ENCODE data around the gene ULK1.

DNA sequence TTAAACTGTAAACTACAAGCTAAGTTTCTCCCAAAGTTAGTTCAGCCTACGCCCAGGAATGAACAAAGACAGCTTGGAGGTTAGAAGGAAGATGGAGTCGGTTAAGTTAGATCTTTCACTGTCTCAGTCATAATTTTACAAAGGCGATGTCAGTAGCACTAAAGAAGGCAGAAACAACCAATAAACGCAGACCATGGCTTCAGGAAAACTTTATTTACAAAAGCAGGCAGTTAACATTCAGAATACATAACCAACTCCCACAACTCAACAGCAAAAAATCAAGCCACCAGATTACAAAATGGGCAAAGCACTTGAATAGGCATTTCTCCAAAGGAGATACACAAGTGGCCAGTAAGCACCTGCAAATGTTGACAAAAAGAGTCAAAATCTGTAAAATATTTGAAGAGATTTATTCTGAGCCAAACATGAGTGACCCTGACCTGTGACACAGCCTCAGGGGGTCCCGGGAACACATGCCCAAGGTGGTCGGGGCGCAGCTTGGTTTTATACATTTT is 8.8 kb upstream of the ULK1 start:
- TF ChIP-seq, protein P1, sequence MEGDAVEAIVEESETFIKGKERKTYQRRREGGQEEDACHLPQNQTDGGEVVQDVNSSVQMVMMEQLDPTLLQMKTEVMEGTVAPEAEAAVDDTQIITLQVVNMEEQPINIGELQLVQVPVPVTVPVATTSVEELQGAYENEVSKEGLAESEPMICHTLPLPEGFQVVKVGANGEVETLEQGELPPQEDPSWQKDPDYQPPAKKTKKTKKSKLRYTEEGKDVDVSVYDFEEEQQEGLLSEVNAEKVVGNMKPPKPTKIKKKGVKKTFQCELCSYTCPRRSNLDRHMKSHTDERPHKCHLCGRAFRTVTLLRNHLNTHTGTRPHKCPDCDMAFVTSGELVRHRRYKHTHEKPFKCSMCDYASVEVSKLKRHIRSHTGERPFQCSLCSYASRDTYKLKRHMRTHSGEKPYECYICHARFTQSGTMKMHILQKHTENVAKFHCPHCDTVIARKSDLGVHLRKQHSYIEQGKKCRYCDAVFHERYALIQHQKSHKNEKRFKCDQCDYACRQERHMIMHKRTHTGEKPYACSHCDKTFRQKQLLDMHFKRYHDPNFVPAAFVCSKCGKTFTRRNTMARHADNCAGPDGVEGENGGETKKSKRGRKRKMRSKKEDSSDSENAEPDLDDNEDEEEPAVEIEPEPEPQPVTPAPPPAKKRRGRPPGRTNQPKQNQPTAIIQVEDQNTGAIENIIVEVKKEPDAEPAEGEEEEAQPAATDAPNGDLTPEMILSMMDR (IDR thresholded peaks at IDR 0.05): no peak
- no peak for TF ChIP-seq POLR2AphosphoS5 (IDR thresholded peaks at IDR 0.05; ENCODE audit: insufficient read depth in 1 of 2, low read depth in 1 of 2)
